Neural cell (in vitro differentiated cells): ENCODE data around the gene SPDEF. TPM values are rescaled to one million over a fixed set of nuclear protein-coding genes. Genes with fewer than 3 reads are reported as not detected.

ENCODE experiments used
- H2AFZ ChIP-seq: fragments of 200-600, 300-800 bp; sonication (generic), shearing (Covaris generic); 2 replicates; pipeline ENCODE4 v1.6.0; 2014; ENCODE audit warnings: low read depth, mild to moderate bottlenecking, antibody characterized with exemption, low read length, moderate library complexity
- H3F3A ChIP-seq: fragments of 200-600 bp; shearing (Covaris generic); 2 replicates; pipeline ENCODE4 v1.6.1; 2016; ENCODE audit warnings: mild to moderate bottlenecking, moderate library complexity, mixed read lengths, antibody characterized with exemption, low read length; ENCODE audit not compliant: insufficient read depth, poor library complexity, severe bottlenecking
- H3K27ac ChIP-seq: fragments of 200-600, 300-800 bp; sonication (generic), shearing (Covaris generic); 2 replicates; pipeline ENCODE4 v1.5.1; 2014; ENCODE audit warnings: mild to moderate bottlenecking, low read length, moderate library complexity
- H3K27me3 ChIP-seq: fragments of 300-800, 200-600 bp; sonication (generic), shearing (Covaris generic); 2 replicates; pipeline ENCODE4 v1.6.0; 2014; ENCODE audit warnings: mild to moderate bottlenecking, low read depth, low read length, moderate library complexity; ENCODE audit not compliant: insufficient read depth
- H3K36me3 ChIP-seq: fragments of 300-800, 200-600 bp; sonication (generic), shearing (Covaris generic); 2 replicates; pipeline ENCODE4 v1.5.1; 2014; ENCODE audit warnings: mild to moderate bottlenecking, antibody characterized with exemption, low read length, moderate library complexity; ENCODE audit not compliant: insufficient read depth
- H3K4me2 ChIP-seq: fragments of 300-800, 200-600 bp; sonication (generic), shearing (Covaris generic); 2 replicates; pipeline ENCODE4 v1.6.0; 2014; ENCODE audit warnings: mild to moderate bottlenecking, low read length
- H3K4me3 ChIP-seq: fragments of 300-800, 200-600 bp; sonication (generic), shearing (Covaris generic); 2 replicates; pipeline ENCODE4 v1.5.1; 2014; ENCODE audit warnings: mild to moderate bottlenecking, low read length, moderate library complexity
- H3K79me2 ChIP-seq: fragments of 200-600 bp; shearing (Covaris generic); replicated peaks from 2 replicates; pipeline ENCODE4 v1.6.0; 2014; ENCODE audit warnings: mild to moderate bottlenecking, low read length, moderate library complexity; ENCODE audit not compliant: insufficient read depth
- H3K9ac ChIP-seq: fragments of 300-800, 200-600 bp; sonication (generic), shearing (Covaris generic); 2 replicates; pipeline ENCODE4 v1.6.1; 2016; ENCODE audit warnings: mild to moderate bottlenecking, low read length, mixed read lengths
- H3K9me2 ChIP-seq: fragments of 200-600 bp; shearing (Covaris generic); 2 replicates; pipeline ENCODE4 v1.6.1; 2016; ENCODE audit warnings: mild to moderate bottlenecking, low read length, mixed read lengths; ENCODE audit not compliant: insufficient read depth
- H3K9me3 ChIP-seq: fragments of 200-600, 300-800 bp; sonication (generic), shearing (Covaris generic); 2 replicates; pipeline ENCODE4 v1.6.1; 2016; ENCODE audit warnings: mild to moderate bottlenecking, mixed run types, low read length, moderate library complexity, mixed read lengths
- H4K20me1 ChIP-seq: fragments of 200-600 bp; shearing (Covaris generic); 2 replicates; pipeline ENCODE4 v1.6.1; 2016; ENCODE audit warnings: mild to moderate bottlenecking, mixed run types; ENCODE audit not compliant: insufficient read depth
- CTCF ChIP-seq: fragments of 450-650 bp; IDR thresholded peaks from 2 replicates; pipeline ENCODE4 v1.5.1; 2014; ENCODE audit warnings: antibody characterized with exemption, mild to moderate bottlenecking, moderate library complexity; ENCODE audit not compliant: poor library complexity, severe bottlenecking
- EP300 ChIP-seq: fragments of 450-650 bp; conservative IDR thresholded peaks from 2 replicates; pipeline ENCODE4 v1.6.1; 2014; ENCODE audit warnings: antibody characterized with exemption, mild to moderate bottlenecking, moderate library complexity; ENCODE audit not compliant: poor library complexity, severe bottlenecking
- EZH2 ChIP-seq: fragments of 200-600, 300-800 bp; shearing (Covaris generic), sonication (generic); IDR thresholded peaks from 2 replicates; pipeline ENCODE4 v1.6.1; 2014; ENCODE audit warnings: antibody characterized with exemption, low read length, borderline replicate concordance, mild to moderate bottlenecking; ENCODE audit not compliant: insufficient read depth, poor library complexity, severe bottlenecking
- MXI1 ChIP-seq: fragments of 450-650 bp; conservative IDR thresholded peaks from 2 replicates; pipeline ENCODE4 v1.6.1; 2014; ENCODE audit warnings: antibody characterized with exemption, mild to moderate bottlenecking; ENCODE audit not compliant: poor library complexity, severe bottlenecking
- POLR2AphosphoS5 ChIP-seq: IDR thresholded peaks from 2 replicates; pipeline ENCODE4 v1.6.1; 2012
- RAD21 ChIP-seq: fragments of 450-650 bp; conservative IDR thresholded peaks from 2 replicates; pipeline ENCODE4 v1.6.1; 2014; ENCODE audit warnings: antibody characterized with exemption, mild to moderate bottlenecking, moderate library complexity
- REST ChIP-seq: IDR thresholded peaks from 2 replicates; pipeline ENCODE4 v1.6.1; 2012; ENCODE audit warnings: borderline replicate concordance
- SMC3 ChIP-seq: fragments of 450-650 bp; conservative IDR thresholded peaks from 2 replicates; pipeline ENCODE4 v1.6.1; 2014; ENCODE audit warnings: antibody characterized with exemption, mild to moderate bottlenecking, moderate library complexity; ENCODE audit not compliant: poor library complexity
- TAF1 ChIP-seq: IDR thresholded peaks from 2 replicates; pipeline ENCODE4 v1.6.1; 2012; ENCODE audit warnings: low read depth
- polyA plus RNA-seq: library from polyadenylated mRNA; depleted of rRNA; stranded (reverse); fragments of >200 nt; gene quantifications from 2 replicates; pipeline ENCODE4 v1.2.3, GENCODE V29; 2014

The SPDEF gene
- polyA plus RNA-seq, 1 donor from 2014 or later: 0.36 TPM

- Histone ChIP-seq H3F3A (no peaks in the 10 kb centered on the region), H3K27ac (no peak overlapping the region), H3K4me2 (no peak overlapping the region), H4K20me1 (no peaks in the 10 kb centered on the region), H3K4me3 (no peak overlapping the region), H3K9me3 (no peaks in the 10 kb centered on the region), H3K9ac (no peak overlapping the region), H3K36me3 (no peaks in the 10 kb centered on the region), H3K27me3 (no peaks in the 10 kb centered on the region), H3K9me2 (no peaks in the 10 kb centered on the region), H2AFZ (no peak overlapping the region), H3K79me2 (no peaks in the 10 kb centered on the region)
- no peak for TF ChIP-seq RAD21
- no peak for TF ChIP-seq SMC3
- no peak for TF ChIP-seq REST
- TF ChIP-seq POLR2AphosphoS5: no peak
- TF ChIP-seq CTCF: no peak
- no peak for TF ChIP-seq EZH2
- no peak for TF ChIP-seq EP300
- TF ChIP-seq TAF1: no peak
- TF ChIP-seq MXI1: no peak
Observed at GRCh38 chr6:34572585-34572984, 16.5 kb upstream of the SPDEF start.

GRCh38 chr6:34572021-34572420 lies 15.9 kb upstream of the SPDEF start:
- Histone ChIP-seq H3K27me3 (no peaks in the 10 kb centered on the region), H3K79me2 (no peaks in the 10 kb centered on the region), H3K4me2 (no peak overlapping the region), H3K9me2 (no peaks in the 10 kb centered on the region), H3K4me3 (no peak overlapping the region), H3F3A (no peaks in the 10 kb centered on the region), H3K36me3 (no peaks in the 10 kb centered on the region), H3K9me3 (no peaks in the 10 kb centered on the region), H4K20me1 (no peaks in the 10 kb centered on the region), H2AFZ (no peak overlapping the region), H3K27ac (no peak overlapping the region), H3K9ac (no peak overlapping the region)
- no peak for TF ChIP-seq MXI1
- no peak for TF ChIP-seq EP300
- TF ChIP-seq POLR2AphosphoS5: no peak
- TF ChIP-seq EZH2: no peak
- no peak for TF ChIP-seq TAF1
- no peak for TF ChIP-seq RAD21
- no peak for TF ChIP-seq REST
- TF ChIP-seq SMC3: no peak
- TF ChIP-seq CTCF: no peak
